Chondrocyte (in vitro differentiated cells): ENCODE results near the gene DIO3. TPM values are rescaled to one million over a fixed set of nuclear protein-coding genes. Genes with fewer than 3 reads are reported as not detected.
A peak's percentile ranks its signal among the peaks of the same experiment; 100 is the strongest.

Experiments used
- DNase-seq: peaks from one replicate; pipeline ENCODE4 v3.0.0; 2021; ENCODE audit warnings: mixed read lengths, low spot score
- H3K27ac Mint-ChIP-seq: one replicate; pipeline ENCODE4 v1.8.0; 2021; ENCODE audit warnings: mild to moderate bottlenecking, moderate library complexity, mixed read lengths; ENCODE audit not compliant: unreplicated experiment
- H3K27me3 Mint-ChIP-seq: 2 replicates; pipeline ENCODE4 v1.8.0; 2021; ENCODE audit warnings: low read depth, mixed read lengths
- H3K36me3 Mint-ChIP-seq: 2 replicates; pipeline ENCODE4 v1.8.0; 2021; ENCODE audit warnings: low read depth, mixed read lengths
- H3K4me1 Mint-ChIP-seq: 2 replicates; pipeline ENCODE4 v1.8.0; 2021; ENCODE audit warnings: low read depth, mild to moderate bottlenecking, mixed read lengths
- H3K4me3 Mint-ChIP-seq: one replicate; pipeline ENCODE4 v1.8.0; 2021; ENCODE audit warnings: mild to moderate bottlenecking, moderate library complexity, mixed read lengths; ENCODE audit not compliant: unreplicated experiment
- H3K9me3 Mint-ChIP-seq: 2 replicates; pipeline ENCODE4 v1.8.0; 2021; ENCODE audit warnings: low read depth, mixed read lengths
- CTCF ChIP-seq: fragments of 200-600 bp; sonication (generic); IDR thresholded peaks from 2 replicates; pipeline ENCODE4 v1.5.0; 2021; ENCODE audit warnings: antibody characterized with exemption, mild to moderate bottlenecking, moderate library complexity
- total RNA-seq: library from RNA; stranded (reverse); gene quantifications from 3 replicates; pipeline ENCODE4 v1.2.1, GENCODE V29; 2021

Gene DIO3
- total RNA-seq, 1 donor from 2014 or later = not detected

GRCh38 chr14:101581806-101582205, 20.5 kb downstream of the DIO3 start:
- H3K9me3 Mint-ChIP-seq = peaks cover 9% of the 10 kb centered on the region
- H3K27ac Mint-ChIP-seq = no peak overlapping the region
- DNase-seq = peak; percentile 62
- H3K4me1 Mint-ChIP-seq = no peaks in the 10 kb centered on the region
- H3K36me3 Mint-ChIP-seq = peaks cover 2% of the 10 kb centered on the region
- peaks cover 30% of the 10 kb centered on the region for H3K27me3 Mint-ChIP-seq
- H3K4me3 Mint-ChIP-seq = no peak overlapping the region
- no peak for TF ChIP-seq CTCF

DNA sequence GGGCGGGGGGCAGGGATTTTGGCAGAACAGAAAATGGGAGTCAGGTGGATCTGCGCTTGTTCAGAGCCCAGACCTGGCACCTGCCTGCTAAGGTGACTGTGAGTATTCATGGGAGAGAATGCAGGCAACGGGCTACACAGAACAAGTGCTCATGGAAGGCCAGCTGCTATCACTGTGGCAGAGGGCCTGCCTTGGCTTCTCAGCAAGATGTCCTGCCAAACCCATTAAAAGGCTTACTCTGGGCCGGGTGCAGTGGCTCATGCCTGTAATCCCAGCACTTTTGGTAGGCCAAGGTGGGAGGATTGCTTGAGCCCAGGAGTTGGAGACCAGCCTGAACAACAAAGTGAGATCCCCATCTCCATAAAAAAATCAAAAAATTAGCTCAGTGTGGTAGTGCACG, 21.0 kb downstream of the DIO3 start:
- Mint-ChIP-seq H3K4me1 (no peaks in the 10 kb centered on the region), H3K9me3 (peaks cover 9% of the 10 kb centered on the region), H3K27me3 (peaks cover 27% of the 10 kb centered on the region), H3K27ac (no peak overlapping the region), H3K36me3 (peaks cover 2% of the 10 kb centered on the region), H3K4me3 (no peak overlapping the region)
- no peak for TF ChIP-seq CTCF
- DNase-seq = no peak

GRCh38 chr14:101583006-101583714, 21.9 kb downstream of the DIO3 start:
- peaks cover 2% of the 10 kb centered on the region for H3K36me3 Mint-ChIP-seq
- H3K27ac Mint-ChIP-seq = no peak overlapping the region
- H3K9me3 Mint-ChIP-seq = peaks cover 9% of the 10 kb centered on the region
- H3K4me1 Mint-ChIP-seq = no peaks in the 10 kb centered on the region
- TF ChIP-seq CTCF = no peak
- no peak overlapping the region for H3K4me3 Mint-ChIP-seq
- peak; percentile 52 for DNase-seq
- H3K27me3 Mint-ChIP-seq = peaks cover 25% of the 10 kb centered on the region

DNA sequence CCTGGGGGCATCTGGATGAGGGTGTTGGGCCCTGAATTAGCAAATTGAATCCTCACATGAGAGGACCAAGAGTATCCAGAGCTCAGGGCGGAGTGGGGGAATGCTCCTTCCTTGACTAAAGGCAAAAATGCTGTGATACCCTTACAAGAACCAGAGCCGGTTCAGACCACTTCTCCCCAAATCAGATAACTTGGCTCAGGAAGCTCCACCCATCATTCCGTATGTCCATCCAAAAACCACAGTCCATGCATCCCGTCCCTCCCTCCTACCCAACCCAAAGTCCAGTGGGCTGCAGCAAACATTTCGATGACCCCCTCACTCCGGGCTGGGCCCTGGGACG, 22.4 kb downstream of the DIO3 start:
- no peaks in the 10 kb centered on the region for H3K4me1 Mint-ChIP-seq

More for the DNA sequence above, 22.4 kb downstream of the DIO3 start:
- H3K27ac Mint-ChIP-seq = no peak overlapping the region
- H3K36me3 Mint-ChIP-seq = peaks cover 2% of the 10 kb centered on the region
- DNase-seq = no peak
- H3K4me3 Mint-ChIP-seq = peak overlapping the region; percentile 4
- H3K9me3 Mint-ChIP-seq = peaks cover 9% of the 10 kb centered on the region
- no peak for TF ChIP-seq CTCF
- H3K27me3 Mint-ChIP-seq = peaks cover 24% of the 10 kb centered on the region
